ENCODE data around the gene TNFRSF1A. TPM values are rescaled to one million over a fixed set of nuclear protein-coding genes. Genes with fewer than 3 reads are reported as not detected.

TNFRSF1A gene
- total RNA-seq, 6 donors from 2014 or later = 140 to 425 (median 202) TPM

DNA sequence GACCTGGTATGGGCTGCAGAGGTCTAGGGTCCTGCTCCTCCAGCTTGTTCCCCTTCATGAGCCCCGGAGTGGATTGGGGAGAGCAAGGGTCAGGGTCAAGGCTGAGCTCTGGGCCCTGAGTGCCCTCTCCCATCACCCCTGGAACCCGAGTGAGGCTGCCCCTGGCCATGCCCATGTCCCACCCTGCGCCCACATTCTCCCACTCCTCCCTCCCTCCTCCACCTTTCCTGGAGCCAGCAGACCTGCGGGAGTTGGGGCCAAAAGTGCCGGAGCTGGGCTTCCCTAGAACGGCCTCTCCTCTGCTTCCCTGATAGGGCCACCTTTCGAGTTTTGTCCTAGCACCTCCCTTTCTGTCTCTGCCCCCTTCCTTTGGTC lies 32.9 kb upstream of the TNFRSF1A start:
- WGBS, 2 donors = 52 to 58% methylated on average over 4 to 7 of the region's 7 CpGs
- Histone ChIP-seq H3K27ac (peak overlapping the region; percentile 82 to 92 (median 88)), H3K36me3 (no peaks in the 10 kb centered on the region), H3K4me1 (peaks cover 60 to 67% (median 65%) of the 10 kb centered on the region in 4 donors), H3K9me3 (no peaks in the 10 kb centered on the region), H3K27me3 (no peaks in the 10 kb centered on the region), H3K4me3 (peak overlapping the region in 3 of 4 donors; percentile 47 to 53 (median 49))
- TF ChIP-seq POLR2AphosphoS5 (IDR thresholded peaks at IDR 0.05) (no peak), POLR2A (IDR thresholded peaks at IDR 0.05) (no peak), EP300 (IDR thresholded peaks at IDR 0.05) (no peak)
- TF ChIP-seq, protein P1, sequence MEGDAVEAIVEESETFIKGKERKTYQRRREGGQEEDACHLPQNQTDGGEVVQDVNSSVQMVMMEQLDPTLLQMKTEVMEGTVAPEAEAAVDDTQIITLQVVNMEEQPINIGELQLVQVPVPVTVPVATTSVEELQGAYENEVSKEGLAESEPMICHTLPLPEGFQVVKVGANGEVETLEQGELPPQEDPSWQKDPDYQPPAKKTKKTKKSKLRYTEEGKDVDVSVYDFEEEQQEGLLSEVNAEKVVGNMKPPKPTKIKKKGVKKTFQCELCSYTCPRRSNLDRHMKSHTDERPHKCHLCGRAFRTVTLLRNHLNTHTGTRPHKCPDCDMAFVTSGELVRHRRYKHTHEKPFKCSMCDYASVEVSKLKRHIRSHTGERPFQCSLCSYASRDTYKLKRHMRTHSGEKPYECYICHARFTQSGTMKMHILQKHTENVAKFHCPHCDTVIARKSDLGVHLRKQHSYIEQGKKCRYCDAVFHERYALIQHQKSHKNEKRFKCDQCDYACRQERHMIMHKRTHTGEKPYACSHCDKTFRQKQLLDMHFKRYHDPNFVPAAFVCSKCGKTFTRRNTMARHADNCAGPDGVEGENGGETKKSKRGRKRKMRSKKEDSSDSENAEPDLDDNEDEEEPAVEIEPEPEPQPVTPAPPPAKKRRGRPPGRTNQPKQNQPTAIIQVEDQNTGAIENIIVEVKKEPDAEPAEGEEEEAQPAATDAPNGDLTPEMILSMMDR (IDR thresholded peaks at IDR 0.05) = no peak
- no peak for DNase-seq
- ATAC-seq (ENCODE audit: low FRiP score in 2 of 2) = no peak

DNA sequence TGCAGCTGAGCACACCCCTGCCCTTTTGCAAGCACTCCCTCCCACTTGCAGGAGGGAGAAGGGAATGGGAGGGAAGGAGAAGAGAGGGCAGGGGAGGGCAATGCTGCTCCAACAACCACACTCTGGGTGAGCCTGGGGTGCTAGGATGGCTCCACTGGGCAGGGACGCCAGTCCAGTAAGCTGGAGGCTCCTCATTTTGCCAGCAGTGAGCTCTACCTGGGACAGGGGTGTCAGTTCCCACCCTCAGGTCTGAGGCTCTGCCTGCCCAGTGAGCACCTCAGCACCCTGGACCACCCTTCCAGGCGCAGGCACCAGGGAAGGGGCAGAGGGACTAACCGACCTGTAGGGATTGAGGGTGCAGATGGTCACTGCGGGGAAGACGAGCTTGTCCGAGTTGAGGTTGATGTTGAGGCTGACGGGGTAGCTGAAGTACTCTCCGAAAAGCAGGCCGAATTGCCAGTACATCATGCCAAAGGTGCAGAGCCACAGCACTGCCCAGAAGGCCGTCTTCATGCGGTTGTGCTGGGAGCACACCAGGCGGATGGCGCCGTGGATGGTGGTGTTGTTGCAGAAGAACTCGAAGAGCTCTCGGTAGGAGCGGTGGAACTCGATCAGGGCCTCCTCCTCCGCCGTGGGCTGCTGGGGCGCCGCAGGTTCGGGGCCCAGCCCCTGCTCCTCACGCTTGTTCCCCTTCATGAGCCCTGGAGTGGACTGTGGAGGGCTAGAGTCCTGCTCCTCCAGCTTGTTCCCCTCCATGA lies 32.3 kb upstream of the TNFRSF1A start:
- no peaks in the 10 kb centered on the region for H3K9me3 ChIP-seq
- H3K36me3 ChIP-seq = no peaks in the 10 kb centered on the region
- ATAC-seq (ENCODE audit: low FRiP score in 2 of 2) (no peak), DNase-seq (peak; percentile 21 to 80)
- H3K27me3 ChIP-seq = no peaks in the 10 kb centered on the region
- H3K4me1 ChIP-seq = peaks cover 55 to 66% (median 64%) of the 10 kb centered on the region in 4 donors
- 73 to 88% methylated on average over 20 to 24 of the region's 24 CpGs for WGBS, 2 donors
- peak overlapping the region; percentile 82 to 92 (median 88) for H3K27ac ChIP-seq
- H3K4me3 ChIP-seq = peak overlapping the region; percentile 28 to 53 (median 48)
- TF ChIP-seq POLR2A (IDR thresholded peaks at IDR 0.05) = no peak
- TF ChIP-seq POLR2AphosphoS5 (IDR thresholded peaks at IDR 0.05) = no peak
- no peak for TF ChIP-seq EP300 (IDR thresholded peaks at IDR 0.05)
- TF ChIP-seq, protein P1 (IDR thresholded peaks at IDR 0.05) = no peak

DNA sequence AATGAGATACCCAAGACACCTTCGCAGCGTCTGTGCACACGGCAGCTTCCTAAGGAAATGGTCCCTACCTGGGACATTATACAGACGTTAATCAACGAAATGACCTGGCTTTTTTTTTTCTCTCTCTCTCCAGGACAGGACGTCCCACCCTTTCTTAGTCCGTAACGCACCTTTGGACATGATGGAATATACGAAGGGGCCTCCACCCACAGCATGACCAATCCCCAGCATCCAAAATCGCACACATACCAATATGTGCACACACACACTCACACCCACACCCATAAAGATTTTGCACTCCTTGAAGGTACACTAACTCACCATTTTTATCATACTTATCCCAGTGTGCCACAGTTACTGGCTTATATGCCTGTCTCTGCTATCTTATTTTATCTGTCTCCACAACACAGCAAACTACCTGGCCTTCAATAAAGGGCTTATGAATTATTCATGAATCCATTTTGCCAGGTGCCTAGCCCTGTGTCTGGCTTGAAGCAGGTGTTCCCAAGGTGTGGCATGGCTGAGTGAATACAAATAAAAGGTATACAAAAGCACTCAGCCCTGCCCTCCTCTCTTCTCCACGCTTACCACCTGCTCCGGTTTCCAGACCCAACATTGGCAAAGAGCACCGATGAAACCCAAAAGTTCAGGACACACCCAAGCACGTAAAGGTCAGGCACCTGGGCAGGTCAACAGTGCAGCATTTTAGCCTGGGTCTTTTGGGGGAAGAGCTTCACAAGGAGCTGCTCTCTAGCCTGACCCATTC lies 31.3 kb upstream of the TNFRSF1A start:
- 54 to 72% methylated on average over 14 of the region's 14 CpGs for whole genome bisulfite sequencing, 2 donors
- ATAC-seq (ENCODE audit: low FRiP score in 2 of 2) = no peak

DNA sequence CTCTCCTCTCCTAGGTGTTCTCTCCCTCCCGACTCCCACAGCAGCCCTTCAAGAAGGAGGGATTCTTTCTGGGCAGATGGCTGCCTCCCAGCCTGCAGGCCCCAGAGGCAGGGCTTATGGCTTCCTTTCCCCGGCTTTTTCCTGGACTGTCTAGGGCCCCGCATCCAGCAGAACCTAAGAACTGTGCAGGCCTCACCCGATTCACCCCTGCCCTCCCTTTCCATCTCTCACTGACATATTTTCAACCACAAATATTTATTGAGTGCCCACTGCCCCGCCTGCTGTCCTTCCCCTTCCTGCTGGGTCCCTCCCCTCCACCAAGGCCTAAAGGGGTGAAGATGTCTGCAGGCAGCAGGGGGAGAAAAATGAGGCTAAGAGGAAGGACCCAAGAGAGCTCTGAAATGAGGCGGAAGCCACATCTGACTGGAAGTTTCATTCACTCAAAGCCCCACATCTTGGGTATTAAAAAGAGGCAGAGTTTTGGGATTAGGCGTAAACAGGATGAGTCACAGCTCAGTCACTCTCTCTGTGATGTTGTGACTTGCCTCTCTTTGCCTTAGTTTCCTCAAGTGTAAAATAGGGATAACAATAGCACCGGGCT lies 30.6 kb upstream of the TNFRSF1A start:
- ATAC-seq (ENCODE audit: low FRiP score in 2 of 2) = peak; percentile 47 to 49
- Histone ChIP-seq H3K4me1 (peaks cover 52 to 66% (median 62%) of the 10 kb centered on the region in 4 donors), H3K9me3 (no peaks in the 10 kb centered on the region), H3K4me3 (peak overlapping the region in 3 of 4 donors; percentile 47 to 53 (median 49)), H3K36me3 (no peaks in the 10 kb centered on the region), H3K27me3 (no peaks in the 10 kb centered on the region), H3K27ac (peak overlapping the region; percentile 82 to 92 (median 88))
- TF ChIP-seq, protein P1 (IDR thresholded peaks at IDR 0.05) = no peak
- TF ChIP-seq EP300 (IDR thresholded peaks at IDR 0.05) (peak in 1 of 4 donors; percentile 42), POLR2AphosphoS5 (IDR thresholded peaks at IDR 0.05) (peak; percentile 42 to 77), POLR2A (IDR thresholded peaks at IDR 0.05) (peak in 2 of 4 donors; percentile 24 to 73)
- peak in 1 of 2 donors; percentile 78 for DNase-seq
- WGBS, 2 donors = 11 to 28% methylated on average over 8 of the region's 8 CpGs

More for the DNA sequence above, 31.3 kb upstream of the TNFRSF1A start:
- Histone ChIP-seq H3K27ac (peak overlapping the region; percentile 82 to 92 (median 88)), H3K27me3 (no peaks in the 10 kb centered on the region), H3K36me3 (no peaks in the 10 kb centered on the region), H3K4me3 (peak overlapping the region in 3 of 4 donors; percentile 47 to 53 (median 49)), H3K4me1 (peaks cover 50 to 66% (median 63%) of the 10 kb centered on the region in 4 donors), H3K9me3 (no peaks in the 10 kb centered on the region)
- no peak for DNase-seq
- TF ChIP-seq, protein P1 (IDR thresholded peaks at IDR 0.05) = no peak
- TF ChIP-seq POLR2A (IDR thresholded peaks at IDR 0.05) (peak in 2 of 4 donors; percentile 7 to 39), EP300 (IDR thresholded peaks at IDR 0.05) (no peak), POLR2AphosphoS5 (IDR thresholded peaks at IDR 0.05) (peak in 1 of 2 donors; percentile 6)

Data from upper lobe of left lung (tissue), 6 donors.